ENCODE measurements around the gene PTHLH.

The PTHLH gene

GRCh38 chr12:27999970-28000369, 27.4 kb upstream of the PTHLH start:
- DNase-seq: peak; percentile 52 to 92
- no peak overlapping the region for H3K4me3 ChIP-seq (ENCODE audit: low read depth, low read length)

GRCh38 chr12:27999521-27999920, 27.0 kb upstream of the PTHLH start:
- H3K18ac ChIP-seq (ENCODE audit: low read length): no peak overlapping the region
- no peaks in the 10 kb centered on the region for H3K79me2 ChIP-seq (ENCODE audit: control insufficient read depth, insufficient read depth, low read length, poor library complexity)
- H3K27ac ChIP-seq (ENCODE audit: low read depth, low read length): no peak overlapping the region
- H2AFZ ChIP-seq (ENCODE audit: insufficient read depth, low read length, poor library complexity): no peak overlapping the region
- peak; percentile 60 to 97 for DNase-seq
- no peak overlapping the region for H3K4me2 ChIP-seq (ENCODE audit: low read length)
- H3K9ac ChIP-seq (ENCODE audit: low read length): no peak overlapping the region
- H3K36me3 ChIP-seq (ENCODE audit: control insufficient read depth in 1 of 2, insufficient read depth in 2 of 2, low read length in 2 of 2): no peaks in the 10 kb centered on the region
- no peak overlapping the region for H4K8ac ChIP-seq (ENCODE audit: low read depth, low read length)
- H3K9me3 ChIP-seq (ENCODE audit: insufficient read depth, low read depth, low read length): no peaks in the 10 kb centered on the region
- no peaks in the 10 kb centered on the region for H3K79me1 ChIP-seq (ENCODE audit: low read length)
- no peak overlapping the region for H2BK120ac ChIP-seq (ENCODE audit: insufficient read depth, low read length, poor library complexity)
- H3K4me1 ChIP-seq (ENCODE audit: control insufficient read depth in 1 of 2, insufficient read depth in 2 of 2, low read length in 2 of 2): no peaks in the 10 kb centered on the region
- H3K4me3 ChIP-seq (ENCODE audit: low read depth, low read length): no peak overlapping the region
- no peak overlapping the region for H3K23ac ChIP-seq (ENCODE audit: low read length)
- no peak overlapping the region for H3K14ac ChIP-seq (ENCODE audit: low read length)
- WGBS (ENCODE audit: extremely low coverage, insufficient coverage, insufficient read length): no CpG with 5 or more reads among the region's 2 CpGs
- H2BK5ac ChIP-seq (ENCODE audit: low read depth, low read length, poor library complexity): no peak overlapping the region
- no peak overlapping the region for H2AK5ac ChIP-seq (ENCODE audit: low read length)
- H3K4ac ChIP-seq (ENCODE audit: low read depth, low read length): no peak overlapping the region
- H4K12ac ChIP-seq (ENCODE audit: low read depth, low read length): no peak overlapping the region
- no peak overlapping the region for H2BK12ac ChIP-seq (ENCODE audit: low read length)
- H3K27me3 ChIP-seq (ENCODE audit: insufficient read depth, low read length): no peaks in the 10 kb centered on the region
- H4K91ac ChIP-seq (ENCODE audit: low read depth, low read length): no peak overlapping the region

More at GRCh38 chr12:27999970-28000369, 27.4 kb upstream of the PTHLH start:
- H2BK5ac ChIP-seq (ENCODE audit: low read depth, low read length, poor library complexity): no peak overlapping the region
- H3K36me3 ChIP-seq (ENCODE audit: control insufficient read depth in 1 of 2, insufficient read depth in 2 of 2, low read length in 2 of 2): no peaks in the 10 kb centered on the region
- no peak overlapping the region for H2BK120ac ChIP-seq (ENCODE audit: insufficient read depth, low read length, poor library complexity)
- H3K79me2 ChIP-seq (ENCODE audit: control insufficient read depth, insufficient read depth, low read length, poor library complexity): no peaks in the 10 kb centered on the region
- H3K9ac ChIP-seq (ENCODE audit: low read length): no peak overlapping the region
- no peaks in the 10 kb centered on the region for H3K27me3 ChIP-seq (ENCODE audit: insufficient read depth, low read length)
- no peak overlapping the region for H4K12ac ChIP-seq (ENCODE audit: low read depth, low read length)
- no peak overlapping the region for H4K8ac ChIP-seq (ENCODE audit: low read depth, low read length)
- WGBS (ENCODE audit: extremely low coverage, insufficient coverage, insufficient read length): no CpG with 5 or more reads among the region's 4 CpGs
- H3K9me3 ChIP-seq (ENCODE audit: insufficient read depth, low read depth, low read length): no peaks in the 10 kb centered on the region
- H3K4me2 ChIP-seq (ENCODE audit: low read length): no peak overlapping the region
- H3K18ac ChIP-seq (ENCODE audit: low read length): no peak overlapping the region
- no peak overlapping the region for H2BK12ac ChIP-seq (ENCODE audit: low read length)
- H4K91ac ChIP-seq (ENCODE audit: low read depth, low read length): no peak overlapping the region
- H3K23ac ChIP-seq (ENCODE audit: low read length): no peak overlapping the region
- no peak overlapping the region for H3K27ac ChIP-seq (ENCODE audit: low read depth, low read length)
- no peak overlapping the region for H3K14ac ChIP-seq (ENCODE audit: low read length)
- no peak overlapping the region for H2AK5ac ChIP-seq (ENCODE audit: low read length)
- no peaks in the 10 kb centered on the region for H3K79me1 ChIP-seq (ENCODE audit: low read length)
- no peaks in the 10 kb centered on the region for H3K4me1 ChIP-seq (ENCODE audit: control insufficient read depth in 1 of 2, insufficient read depth in 2 of 2, low read length in 2 of 2)
- no peak overlapping the region for H3K4ac ChIP-seq (ENCODE audit: low read depth, low read length)
- H2AFZ ChIP-seq (ENCODE audit: insufficient read depth, low read length, poor library complexity): no peak overlapping the region

- Histone ChIP-seq H3K4me1 (ENCODE audit: control insufficient read depth in 1 of 2, insufficient read depth in 2 of 2, low read length in 2 of 2) (no peaks in the 10 kb centered on the region), H3K4me3 (ENCODE audit: low read depth, low read length) (no peak overlapping the region), H3K23ac (ENCODE audit: low read length) (no peak overlapping the region), H3K9ac (ENCODE audit: low read length) (no peak overlapping the region), H2AK5ac (ENCODE audit: low read length) (no peak overlapping the region), H3K14ac (ENCODE audit: low read length) (no peak overlapping the region), H3K4ac (ENCODE audit: low read depth, low read length) (no peak overlapping the region), H3K4me2 (ENCODE audit: low read length) (no peak overlapping the region), H3K27ac (ENCODE audit: low read depth, low read length) (no peak overlapping the region), H2AFZ (ENCODE audit: insufficient read depth, low read length, poor library complexity) (no peak overlapping the region), H4K8ac (ENCODE audit: low read depth, low read length) (no peak overlapping the region), H2BK12ac (ENCODE audit: low read length) (no peak overlapping the region), H3K18ac (ENCODE audit: low read length) (no peak overlapping the region), H3K36me3 (ENCODE audit: control insufficient read depth in 1 of 2, insufficient read depth in 2 of 2, low read length in 2 of 2) (no peaks in the 10 kb centered on the region), H4K91ac (ENCODE audit: low read depth, low read length) (no peak overlapping the region), H3K27me3 (ENCODE audit: insufficient read depth, low read length) (no peaks in the 10 kb centered on the region), H2BK5ac (ENCODE audit: low read depth, low read length, poor library complexity) (no peak overlapping the region), H3K79me1 (ENCODE audit: low read length) (no peaks in the 10 kb centered on the region), H2BK120ac (ENCODE audit: insufficient read depth, low read length, poor library complexity) (no peak overlapping the region), H3K79me2 (ENCODE audit: control insufficient read depth, insufficient read depth, low read length, poor library complexity) (no peaks in the 10 kb centered on the region), H3K9me3 (ENCODE audit: insufficient read depth, low read depth, low read length) (no peaks in the 10 kb centered on the region), H4K12ac (ENCODE audit: low read depth, low read length) (no peak overlapping the region)
- peak in 1 of 2 donors; percentile 55 for DNase-seq
Observed at GRCh38 chr12:27998658-27999057, 26.1 kb upstream of the PTHLH start.

- no peak overlapping the region for H3K14ac ChIP-seq (ENCODE audit: low read length)
- no peaks in the 10 kb centered on the region for H3K9me3 ChIP-seq (ENCODE audit: insufficient read depth, low read depth, low read length)
- no peak overlapping the region for H4K8ac ChIP-seq (ENCODE audit: low read depth, low read length)
- no peak overlapping the region for H3K4me3 ChIP-seq (ENCODE audit: low read depth, low read length)
- H3K79me1 ChIP-seq (ENCODE audit: low read length): no peaks in the 10 kb centered on the region
- no peak overlapping the region for H3K23ac ChIP-seq (ENCODE audit: low read length)
- no CpG with 5 or more reads among the region's 2 CpGs for WGBS (ENCODE audit: extremely low coverage, insufficient coverage, insufficient read length)
- no peaks in the 10 kb centered on the region for H3K79me2 ChIP-seq (ENCODE audit: control insufficient read depth, insufficient read depth, low read length, poor library complexity)
- no peak overlapping the region for H2BK12ac ChIP-seq (ENCODE audit: low read length)
- no peaks in the 10 kb centered on the region for H3K36me3 ChIP-seq (ENCODE audit: control insufficient read depth in 1 of 2, insufficient read depth in 2 of 2, low read length in 2 of 2)
- no peak overlapping the region for H3K18ac ChIP-seq (ENCODE audit: low read length)
- no peak overlapping the region for H3K4me2 ChIP-seq (ENCODE audit: low read length)
- no peak overlapping the region for H3K27ac ChIP-seq (ENCODE audit: low read depth, low read length)
- no peak overlapping the region for H2AFZ ChIP-seq (ENCODE audit: insufficient read depth, low read length, poor library complexity)
- no peak overlapping the region for H2BK5ac ChIP-seq (ENCODE audit: low read depth, low read length, poor library complexity)
- no peak for DNase-seq
- no peak overlapping the region for H2AK5ac ChIP-seq (ENCODE audit: low read length)
- no peak overlapping the region for H4K91ac ChIP-seq (ENCODE audit: low read depth, low read length)
- no peaks in the 10 kb centered on the region for H3K27me3 ChIP-seq (ENCODE audit: insufficient read depth, low read length)
- no peak overlapping the region for H4K12ac ChIP-seq (ENCODE audit: low read depth, low read length)
- no peak overlapping the region for H2BK120ac ChIP-seq (ENCODE audit: insufficient read depth, low read length, poor library complexity)
- no peaks in the 10 kb centered on the region for H3K4me1 ChIP-seq (ENCODE audit: control insufficient read depth in 1 of 2, insufficient read depth in 2 of 2, low read length in 2 of 2)
- no peak overlapping the region for H3K9ac ChIP-seq (ENCODE audit: low read length)
- H3K4ac ChIP-seq (ENCODE audit: low read depth, low read length): no peak overlapping the region
Observed at GRCh38 chr12:27998170-27998569, 25.6 kb upstream of the PTHLH start.
